Tibial nerve (tissue), 4 donors: ENCODE data around the gene CAD. TPM values are rescaled to one million over a fixed set of nuclear protein-coding genes. Genes with fewer than 3 reads are reported as not detected.

Experiments
- DNase-seq, 2 donors: peaks; one replicate each; pipeline ENCODE4 v3.0.0-alpha.2; 2019; ENCODE audit warnings: low spot score in 2 of 2
- H3K27ac ChIP-seq, 4 donors: fragments of 200-600 bp; sonication (generic) in 3 of 4; one replicate each; pipeline ENCODE4 v1.5.1; 2017 to 2019; ENCODE audit warnings: mild to moderate bottlenecking in 1 of 4
- H3K27me3 ChIP-seq, 2 donors: fragments of 200-600 bp; sonication (generic) in 1 of 2; one replicate each; pipeline versions ENCODE4 v1.5.1 to v1.6.0; 2017 to 2019
- H3K36me3 ChIP-seq, 3 donors: fragments of 200-600 bp; sonication (generic); one replicate each; pipeline ENCODE4 v1.5.1; 2018 to 2019
- H3K4me1 ChIP-seq, 4 donors: fragments of 200-600 bp; sonication (generic) in 3 of 4; one replicate each; pipeline ENCODE4 v1.5.1; 2017 to 2019
- H3K4me3 ChIP-seq, 4 donors: fragments of 200-600 bp; sonication (generic) in 3 of 4; one replicate each; pipeline ENCODE4 v1.5.1; 2017 to 2019; ENCODE audit warnings: mild to moderate bottlenecking in 1 of 4, moderate library complexity in 1 of 4
- H3K9me3 ChIP-seq, 4 donors: fragments of 200-600 bp; sonication (generic) in 3 of 4; one replicate each; pipeline ENCODE4 v1.5.1; 2017 to 2019
- CTCF ChIP-seq, 5 experiments: fragments of 200-600 bp in 3 of 5; fragments of 450-650 bp in 2 of 5; sonication (generic) in 3 of 5; IDR thresholded peaks; one replicate each; pipeline ENCODE4 v1.5.1; 2016 to 2019; ENCODE audit warnings: antibody characterized with exemption in 5 of 5, mild to moderate bottlenecking in 3 of 5, moderate library complexity in 2 of 5
- EP300 ChIP-seq, 2 donors: sonication (generic); formaldehyde crosslinking; IDR thresholded peaks; one replicate each; pipeline ENCODE4 v1.6.1; 2017; ENCODE audit warnings: antibody characterized with exemption in 2 of 2, mild to moderate bottlenecking in 1 of 2
- POLR2A ChIP-seq, 2 donors: fragments of 450-650 bp; IDR thresholded peaks; one replicate each; pipeline ENCODE4 v1.6.1; 2017; ENCODE audit warnings: antibody characterized with exemption in 2 of 2, mild to moderate bottlenecking in 2 of 2, moderate library complexity in 2 of 2
- WGBS, 2 donors: methylation state at CpG; one replicate each; pipeline ENCODE4 v1.1.5; 2018; 5-methylcytosine and 5-hydroxymethylcytosine counted together
- total RNA-seq, 4 donors: library from RNA; depleted of rRNA; stranded (reverse); fragments of >200 nt; gene quantifications; one replicate each; pipeline ENCODE4 v1.1.0, GENCODE V29; 2016

CAD gene
- total RNA-seq, 4 donors from 2014 or later, result 18.6 to 69.6 (median 32.9) TPM

GRCh38 chr2:27206346-27206745 is 10.8 kb upstream of the CAD start:
- Histone ChIP-seq H3K9me3 (no peaks in the 10 kb centered on the region), H3K4me1 (peaks cover 0 to 10% (median 5%) of the 10 kb centered on the region in 4 donors), H3K27me3 (no peaks in the 10 kb centered on the region), H3K4me3 (no peak overlapping the region), H3K27ac (no peak overlapping the region), H3K36me3 (peaks cover 0 to 81% (median 5%) of the 10 kb centered on the region in 3 donors)
- 90 to 96% methylated on average over 6 of the region's 6 CpGs for WGBS, 2 donors
- TF ChIP-seq EP300 (IDR thresholded peaks at IDR 0.05) (no peak), POLR2A (IDR thresholded peaks at IDR 0.05) (no peak), CTCF (IDR thresholded peaks at IDR 0.05) (no peak)
- DNase-seq, result no peak

- no peaks in the 10 kb centered on the region for H3K27me3 ChIP-seq
- DNase-seq, result no peak
- TF ChIP-seq POLR2A (IDR thresholded peaks at IDR 0.05) (no peak), CTCF (IDR thresholded peaks at IDR 0.05) (no peak), EP300 (IDR thresholded peaks at IDR 0.05) (no peak)
- peaks cover 0 to 61% (median 5%) of the 10 kb centered on the region in 3 donors for H3K36me3 ChIP-seq
- no peak overlapping the region for H3K4me3 ChIP-seq
- H3K27ac ChIP-seq, result no peak overlapping the region
- WGBS, 2 donors, result 83 to 86% methylated on average over 4 of the region's 4 CpGs
- no peaks in the 10 kb centered on the region for H3K9me3 ChIP-seq
- peaks cover 0 to 21% (median 9%) of the 10 kb centered on the region in 4 donors for H3K4me1 ChIP-seq
Observed at GRCh38 chr2:27208486-27209050, 8.6 kb upstream of the CAD start.

GRCh38 chr2:27209621-27210401 is 7.4 kb upstream of the CAD start:
- no peak for TF ChIP-seq POLR2A (IDR thresholded peaks at IDR 0.05)
- TF ChIP-seq EP300 (IDR thresholded peaks at IDR 0.05), result no peak
- TF ChIP-seq CTCF (IDR thresholded peaks at IDR 0.05), result no peak
- no peaks in the 10 kb centered on the region for H3K9me3 ChIP-seq
- no peak for DNase-seq
- WGBS, 2 donors, result 87 to 92% methylated on average over 6 of the region's 6 CpGs
- H3K36me3 ChIP-seq, result peaks cover 0 to 51% (median 5%) of the 10 kb centered on the region in 3 donors
- peaks cover 0 to 27% (median 9%) of the 10 kb centered on the region in 4 donors for H3K4me1 ChIP-seq
- H3K27ac ChIP-seq, result no peak overlapping the region
- no peaks in the 10 kb centered on the region for H3K27me3 ChIP-seq
- no peak overlapping the region for H3K4me3 ChIP-seq

- Histone ChIP-seq H3K36me3 (peaks cover 5 to 51% (median 7%) of the 10 kb centered on the region in 3 donors), H3K4me3 (peak overlapping the region; percentile 69 to 95 (median 84)), H3K9me3 (no peaks in the 10 kb centered on the region), H3K27me3 (no peaks in the 10 kb centered on the region), H3K4me1 (peaks cover 0 to 29% (median 9%) of the 10 kb centered on the region in 4 donors), H3K27ac (peak overlapping the region; percentile 89 to 98 (median 98))
- peak; percentile 9 to 36 for DNase-seq
- WGBS, 2 donors, result 2 to 3% methylated on average over 43 to 48 of the region's 48 CpGs
- no peak for TF ChIP-seq POLR2A (IDR thresholded peaks at IDR 0.05)
- no peak for TF ChIP-seq CTCF (IDR thresholded peaks at IDR 0.05)
- TF ChIP-seq EP300 (IDR thresholded peaks at IDR 0.05), result no peak
Observed at GRCh38 chr2:27211241-27211942, 5.8 kb upstream of the CAD start.
